ENCODE results near the gene PHF2.

- TF ChIP-seq EZH2 (IDR thresholded peaks at IDR 0.05; ENCODE audit: insufficient read depth, low read length) (no peak), CTCF (IDR thresholded peaks at IDR 0.05; ENCODE audit: insufficient read depth, low read depth, low read length) (no peak)
Measured at GRCh38 chr9:93690618-93691017, 114.2 kb downstream of the PHF2 start.
